ENCODE data around the gene CSNK1G2.
A peak's percentile ranks its signal among the peaks of the same experiment; 100 is the strongest.

The CSNK1G2 gene

DNA sequence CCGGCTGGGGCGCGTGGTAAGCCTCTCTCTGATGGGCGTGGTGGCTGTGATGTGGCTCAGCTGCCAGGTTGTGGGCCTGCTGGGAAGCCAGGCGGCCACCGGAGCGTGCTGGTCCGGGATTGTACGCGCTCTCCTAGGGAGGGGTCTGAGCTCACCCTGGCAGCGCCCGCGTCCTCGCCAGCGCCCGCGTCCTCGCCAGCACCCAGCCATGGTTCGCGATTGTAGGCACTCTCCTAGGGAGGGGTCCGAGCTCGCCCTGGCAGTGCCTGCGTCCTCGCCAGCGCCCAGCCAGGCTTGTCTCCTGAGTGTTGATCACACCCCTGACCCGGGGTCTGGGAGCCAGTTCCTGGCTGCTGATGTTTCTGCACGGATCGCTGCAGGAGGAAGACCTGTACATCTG, 22.0 kb upstream of the CSNK1G2 start:
- DNase-seq (ENCODE audit: low read depth in 2 of 2) = no peak

DNA sequence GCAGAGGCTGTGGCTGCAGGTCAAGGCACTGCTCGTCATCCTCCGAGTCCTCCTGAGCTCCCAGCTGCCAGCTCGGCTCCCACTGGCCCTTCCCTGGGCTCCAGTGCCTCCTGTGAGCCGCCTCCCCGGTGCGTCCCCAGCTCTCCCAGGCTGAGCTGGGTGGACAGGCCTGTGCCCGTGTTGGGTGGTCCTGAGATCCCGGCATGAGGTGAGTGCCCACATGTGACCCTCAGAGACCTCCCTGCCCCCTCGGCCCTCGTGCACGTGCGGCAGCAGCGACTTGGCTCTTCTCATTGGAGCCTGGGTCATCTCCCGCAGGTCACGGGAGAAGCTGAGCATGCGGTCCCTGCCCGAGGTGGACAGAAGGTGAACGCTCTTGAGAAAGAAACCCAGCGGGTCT, 20.3 kb upstream of the CSNK1G2 start:
- DNase-seq (ENCODE audit: low read depth in 2 of 2) = no peak

DNA sequence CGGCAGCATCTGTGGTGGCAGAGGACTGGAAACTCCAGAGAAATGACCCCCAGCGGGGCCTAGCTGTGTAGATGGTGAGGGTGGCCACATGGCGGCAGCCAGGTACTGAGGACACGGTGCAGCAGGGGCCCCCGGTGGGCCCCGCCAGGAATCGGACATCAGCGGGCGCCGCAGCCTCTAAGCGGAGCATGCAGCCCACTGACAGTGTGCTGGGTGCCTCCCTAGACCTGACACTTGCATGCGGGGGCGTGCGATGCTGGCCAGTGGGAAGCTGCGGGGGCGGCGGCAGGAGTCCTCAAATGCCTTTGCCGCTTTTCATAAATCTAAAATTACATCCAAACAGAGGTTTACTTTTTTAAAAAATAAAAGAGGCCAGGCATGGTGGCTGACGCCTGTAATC, 19.6 kb upstream of the CSNK1G2 start:
- no peak for DNase-seq (ENCODE audit: low read depth in 2 of 2)

DNA sequence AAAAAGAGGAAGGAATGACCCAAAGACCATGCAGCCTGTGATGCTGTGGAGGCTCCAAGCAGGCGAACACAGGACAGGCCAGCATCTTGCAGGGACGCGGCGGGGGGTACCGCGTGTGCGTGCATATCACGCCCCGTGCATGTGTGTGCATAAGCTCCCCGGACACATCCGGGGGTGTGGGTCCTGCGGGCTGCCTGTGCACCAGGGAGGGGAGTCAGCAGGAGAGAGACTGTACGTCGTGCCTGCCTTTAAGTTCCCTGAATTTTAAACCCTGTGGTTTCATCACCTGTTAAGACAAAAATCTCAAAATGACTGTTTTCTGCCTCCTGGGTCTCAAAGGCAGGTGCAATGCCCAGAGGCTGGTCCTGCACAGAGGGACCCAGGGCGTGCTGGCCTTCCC, 19.1 kb upstream of the CSNK1G2 start:
- no peak for DNase-seq (ENCODE audit: low read depth in 2 of 2)

DNA sequence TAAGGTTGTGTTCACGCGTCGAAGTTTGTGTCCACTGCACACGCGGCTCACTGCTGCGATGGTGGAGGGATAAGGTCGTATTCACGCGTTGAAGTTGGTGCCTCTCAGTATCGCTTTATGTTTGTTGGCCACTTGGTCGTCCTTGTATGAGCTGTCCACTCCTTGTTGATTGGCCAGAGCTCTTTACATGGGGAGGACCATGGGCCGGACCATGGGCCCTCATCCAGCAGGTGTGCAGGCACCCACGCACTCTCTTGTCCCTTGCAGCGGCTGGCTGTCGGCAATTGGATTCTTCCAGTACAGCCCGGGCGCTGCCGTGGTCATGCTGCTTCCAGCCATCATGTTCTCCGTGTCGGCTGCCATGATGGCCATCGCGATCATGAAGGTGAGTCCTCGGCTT, 18.2 kb upstream of the CSNK1G2 start:
- DNase-seq (ENCODE audit: low read depth in 2 of 2) = no peak

DNA sequence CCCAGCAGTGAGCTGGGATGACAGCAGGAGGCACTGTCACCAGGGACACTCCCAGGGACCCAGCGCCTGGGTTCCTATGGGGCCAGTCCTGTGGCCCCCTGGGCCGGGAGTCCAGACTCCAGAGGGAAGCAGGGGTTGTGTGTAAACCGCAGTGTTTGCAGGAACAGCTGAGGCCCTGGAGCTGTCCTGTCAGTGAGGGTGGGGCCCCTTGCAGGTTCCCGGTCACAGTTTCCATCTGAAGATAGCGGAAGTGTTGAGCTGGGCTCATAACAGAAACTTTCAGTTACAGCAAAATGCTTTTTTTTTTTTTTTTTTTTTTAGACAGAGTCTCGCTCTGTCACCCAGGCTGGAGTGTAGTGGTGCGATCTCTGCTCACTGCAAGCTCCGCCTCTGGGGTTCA, 17.7 kb upstream of the CSNK1G2 start:
- peak in 1 of 2 donors; percentile 30 for DNase-seq (ENCODE audit: low read depth in 2 of 2)

DNA sequence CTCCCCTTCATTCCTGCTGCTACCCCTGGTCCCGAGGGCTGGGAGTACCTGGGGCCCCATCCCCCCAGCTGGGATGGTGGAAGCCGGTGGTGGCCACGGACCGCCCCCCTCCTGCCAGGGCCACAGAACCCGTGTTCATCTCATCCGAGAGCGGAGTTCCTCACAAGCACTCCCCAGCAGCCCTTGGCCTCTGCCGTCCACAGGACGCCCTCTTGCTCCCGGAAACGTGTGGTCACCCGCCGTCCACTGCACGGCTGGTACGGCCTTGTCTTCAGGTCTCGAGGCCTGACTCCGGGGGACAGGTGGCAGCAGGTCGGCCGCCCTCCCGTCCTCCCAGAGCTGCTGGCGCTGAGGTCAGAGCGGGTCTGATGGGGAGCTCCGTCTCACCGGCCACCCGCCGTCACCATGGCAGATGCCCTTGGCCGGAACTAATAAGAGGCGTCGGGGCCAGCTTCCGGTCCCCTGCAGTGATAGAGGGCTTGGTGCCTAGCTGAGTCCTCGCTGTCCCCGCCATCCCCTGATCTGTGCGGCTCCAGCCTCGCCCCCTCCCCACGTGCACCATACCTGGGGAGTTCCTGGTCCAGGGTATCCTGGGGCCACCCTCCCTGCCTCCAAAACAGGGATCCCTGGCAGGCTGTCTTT, 16.5 kb upstream of the CSNK1G2 start:
- no peak for DNase-seq (ENCODE audit: low read depth in 2 of 2)

DNA sequence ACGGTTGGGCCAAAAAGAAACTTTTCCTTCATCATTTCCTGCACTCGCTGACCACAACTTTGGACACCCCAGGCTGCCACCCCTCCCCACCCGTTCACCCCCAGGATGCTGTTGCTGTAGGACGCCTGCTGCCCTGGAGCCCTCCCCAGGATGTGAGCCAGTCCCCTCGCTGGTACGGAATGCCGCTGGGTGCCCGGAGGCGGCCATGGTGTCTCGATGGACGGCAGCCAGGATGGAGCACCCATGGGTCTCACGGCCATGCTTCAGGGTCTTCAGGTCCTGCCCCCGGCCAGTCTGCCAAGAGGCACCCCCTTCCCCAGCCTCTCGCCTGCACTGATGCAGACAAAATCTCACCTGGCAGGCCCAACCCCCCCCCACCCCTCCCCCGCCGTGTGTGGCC, 15.4 kb upstream of the CSNK1G2 start:
- no peak for DNase-seq (ENCODE audit: low read depth in 2 of 2)

DNA sequence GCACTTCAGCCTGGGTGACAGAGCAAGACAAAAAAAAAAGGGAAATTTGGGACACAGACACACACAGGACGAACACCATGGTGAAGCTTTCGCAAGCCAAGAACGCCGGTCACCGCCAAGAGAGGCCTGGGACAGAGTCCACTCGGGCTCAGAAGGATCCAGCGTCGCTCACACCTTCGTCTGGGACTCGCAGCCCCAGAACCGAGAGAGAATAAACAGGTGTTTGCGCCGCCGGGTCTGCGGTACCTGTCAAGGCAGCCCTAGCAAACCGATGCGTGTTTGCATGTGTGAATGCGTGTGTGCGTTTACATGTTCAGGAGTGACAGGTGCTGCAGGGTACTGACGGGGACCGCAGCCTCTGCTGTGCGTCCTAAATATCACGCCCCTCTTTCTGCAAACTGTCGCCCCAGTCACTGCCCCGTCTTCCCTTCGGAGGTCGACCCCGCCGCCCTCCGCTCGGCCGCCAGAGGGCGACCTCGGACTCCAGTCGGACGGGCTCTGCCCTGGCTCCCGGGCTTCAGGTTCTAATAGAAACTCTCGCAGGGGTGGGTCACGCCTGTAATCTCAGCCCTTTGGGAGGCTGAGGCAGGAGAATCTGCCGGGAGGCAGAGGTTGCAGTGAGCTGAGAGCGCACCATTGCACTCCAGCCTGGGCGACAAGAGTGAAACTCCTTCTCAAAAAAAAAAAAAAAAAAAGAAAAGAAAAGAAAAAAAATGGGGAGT, 11.8 kb upstream of the CSNK1G2 start:
- peak; percentile 69 to 79 for DNase-seq (ENCODE audit: low read depth in 2 of 2)

DNA sequence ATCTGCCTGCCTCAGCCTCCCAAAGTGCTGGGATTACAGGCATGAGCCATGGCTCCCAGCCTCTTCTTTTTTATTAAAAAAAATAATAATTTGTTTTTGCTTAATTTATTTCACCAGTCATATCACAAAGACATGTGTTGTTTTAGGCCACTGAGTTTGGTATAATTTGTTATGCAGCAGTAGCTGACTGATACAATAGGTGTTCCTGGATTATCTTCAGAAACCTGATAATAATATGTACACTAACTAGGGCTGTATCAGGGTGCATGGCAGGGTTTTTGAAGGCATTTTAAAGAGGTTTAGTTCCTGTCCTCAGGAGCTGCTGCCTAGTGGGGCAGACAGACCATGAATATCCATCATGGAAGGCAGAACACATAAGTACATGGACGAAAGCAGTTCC, 9.5 kb upstream of the CSNK1G2 start:
- DNase-seq (ENCODE audit: low read depth in 2 of 2) = no peak

DNA sequence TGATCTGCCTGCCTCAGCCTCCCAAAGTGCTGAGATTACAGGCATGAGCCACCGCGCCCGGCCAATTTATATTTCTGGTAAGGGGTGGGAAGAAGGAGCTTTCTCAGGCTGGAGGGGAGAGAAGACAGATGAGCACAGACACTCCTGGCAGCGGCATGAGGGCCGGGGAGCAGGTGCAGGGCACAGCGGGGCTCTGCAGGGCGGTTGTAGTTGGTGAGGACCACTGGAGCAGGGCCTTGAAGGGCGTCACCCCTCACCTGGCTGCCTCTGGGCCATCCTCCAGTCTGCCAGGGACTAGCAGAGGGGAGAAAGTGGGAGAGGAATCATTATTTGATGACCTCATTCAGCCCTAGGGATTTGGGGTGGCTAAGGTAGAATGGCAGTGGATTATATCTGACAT, 8.6 kb upstream of the CSNK1G2 start:
- no peak for DNase-seq (ENCODE audit: low read depth in 2 of 2)

DNA sequence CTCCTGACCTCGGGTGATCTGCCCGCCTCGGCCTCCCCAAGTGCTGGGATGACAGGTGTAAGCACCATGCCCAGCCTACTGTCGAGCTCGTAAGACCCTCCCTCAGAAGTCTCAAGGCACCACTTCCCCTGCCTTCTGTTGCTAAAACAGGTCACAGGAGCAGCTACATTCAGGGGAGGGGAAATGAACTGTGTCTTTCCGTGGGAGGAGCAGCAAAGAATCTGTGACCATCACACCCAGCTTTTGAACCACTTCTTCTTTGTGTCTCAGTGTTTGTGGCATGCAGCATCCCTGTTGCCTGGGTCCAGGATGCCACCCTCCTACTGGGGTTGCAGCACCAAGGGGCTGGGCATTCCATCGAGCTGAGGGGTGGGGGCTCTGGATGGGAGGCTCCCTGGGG, 7.7 kb upstream of the CSNK1G2 start:
- DNase-seq (ENCODE audit: low read depth in 2 of 2) = no peak

DNA sequence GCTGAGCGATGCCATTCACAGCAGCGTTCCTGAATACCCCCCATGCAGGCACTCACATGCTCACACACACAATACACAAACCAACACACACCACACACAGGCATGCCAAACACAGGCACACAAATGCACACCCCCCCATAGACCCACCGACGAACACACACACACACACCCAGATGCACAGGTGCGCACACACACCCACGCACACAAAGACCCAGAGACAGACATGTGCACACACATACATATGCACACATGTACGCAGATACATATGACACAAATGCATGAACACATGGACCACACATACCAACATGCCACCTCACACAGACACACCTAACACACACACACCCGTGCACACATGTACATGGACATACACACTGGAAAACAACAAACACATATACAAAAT, 7.0 kb upstream of the CSNK1G2 start:
- DNase-seq (ENCODE audit: low read depth in 2 of 2) = no peak

DNA sequence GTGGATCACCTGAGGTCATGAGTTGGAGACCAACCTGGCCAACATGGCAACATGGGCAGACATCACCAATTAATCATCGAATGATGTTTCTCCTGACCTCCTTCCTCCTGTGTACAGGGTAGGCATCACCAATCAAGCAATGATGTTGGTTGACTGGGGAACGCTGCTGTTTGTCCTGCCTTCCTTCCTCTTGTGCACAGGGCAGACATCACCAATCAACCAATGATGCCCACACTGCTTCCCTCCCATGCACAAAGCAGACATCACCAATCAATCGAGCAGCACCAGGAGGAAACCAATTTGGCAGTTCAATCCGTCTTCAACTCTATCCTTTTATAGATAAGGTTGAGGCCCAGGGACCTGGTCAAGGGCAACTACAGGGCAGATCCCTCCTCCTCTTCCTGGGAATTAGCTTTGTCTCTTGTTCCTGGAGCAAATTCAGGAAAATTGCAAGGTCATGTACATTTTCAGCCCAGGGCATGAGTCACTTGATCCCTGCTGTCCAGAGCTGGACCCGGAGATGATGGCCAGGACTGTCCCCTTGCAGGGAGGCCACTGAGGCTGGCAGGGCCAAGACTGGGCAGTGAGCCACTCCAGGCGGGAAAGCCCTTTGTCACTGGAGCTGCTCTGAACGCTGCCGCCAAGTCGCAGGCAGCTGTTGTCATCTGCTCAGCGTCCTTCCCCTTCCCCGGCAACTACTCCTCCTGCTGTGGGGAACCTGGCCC, 5.3 kb upstream of the CSNK1G2 start:
- no peak for DNase-seq (ENCODE audit: low read depth in 2 of 2)

DNA sequence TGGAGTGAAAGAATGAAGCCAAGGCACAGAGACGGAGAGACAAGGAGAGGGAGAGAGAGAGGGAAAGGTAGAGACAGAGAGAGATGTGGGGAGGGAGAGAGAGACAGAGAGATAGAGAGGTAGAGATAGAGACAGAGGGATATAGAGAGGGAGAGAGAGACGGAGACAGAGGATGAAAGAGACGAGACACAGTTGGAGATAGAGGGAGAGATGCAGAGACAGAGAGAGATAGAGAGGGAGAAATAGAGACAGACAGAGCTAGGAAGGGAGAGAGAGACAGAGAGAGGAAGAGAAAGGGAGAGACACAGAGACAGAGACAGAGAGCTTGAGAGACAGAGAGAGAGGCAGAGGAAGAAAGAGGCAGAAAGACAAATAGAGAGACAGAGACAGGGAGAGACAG, 4.5 kb upstream of the CSNK1G2 start:
- no peak for DNase-seq (ENCODE audit: low read depth in 2 of 2)

DNA sequence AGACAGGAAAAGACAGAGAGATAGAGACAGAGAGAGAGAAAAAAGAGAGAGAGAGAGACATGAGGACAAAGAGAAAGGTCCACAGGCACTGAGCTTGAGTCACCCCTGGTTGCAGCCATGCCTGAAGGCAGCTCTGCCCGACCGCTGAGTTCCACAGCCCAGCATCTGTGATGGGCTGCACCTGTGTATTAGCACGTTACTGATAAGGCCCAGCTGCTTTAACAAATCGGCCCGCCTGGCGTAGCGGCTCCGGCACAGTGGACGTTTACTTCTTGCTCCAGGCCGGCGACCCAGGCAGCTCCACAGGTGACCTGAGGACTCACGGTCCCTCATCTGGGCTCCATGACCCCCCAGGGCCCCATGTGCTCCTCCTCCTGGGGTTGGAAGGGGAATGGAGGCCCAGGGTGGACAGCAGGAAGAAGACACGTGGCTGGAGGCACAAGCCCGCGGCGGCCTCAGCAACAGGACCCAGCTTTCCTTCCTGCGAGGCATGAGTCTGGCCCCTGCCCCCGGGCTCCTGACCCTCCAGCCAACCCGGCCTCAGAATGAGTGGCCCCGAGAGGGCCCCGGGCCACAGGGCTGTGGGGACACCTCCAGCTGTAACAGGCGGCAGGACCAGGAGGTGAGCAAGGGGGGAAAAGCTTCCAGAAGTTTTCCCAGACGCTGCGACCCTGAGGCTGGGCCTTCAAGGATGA, 3.9 kb upstream of the CSNK1G2 start:
- DNase-seq (ENCODE audit: low read depth in 2 of 2) = no peak

DNA sequence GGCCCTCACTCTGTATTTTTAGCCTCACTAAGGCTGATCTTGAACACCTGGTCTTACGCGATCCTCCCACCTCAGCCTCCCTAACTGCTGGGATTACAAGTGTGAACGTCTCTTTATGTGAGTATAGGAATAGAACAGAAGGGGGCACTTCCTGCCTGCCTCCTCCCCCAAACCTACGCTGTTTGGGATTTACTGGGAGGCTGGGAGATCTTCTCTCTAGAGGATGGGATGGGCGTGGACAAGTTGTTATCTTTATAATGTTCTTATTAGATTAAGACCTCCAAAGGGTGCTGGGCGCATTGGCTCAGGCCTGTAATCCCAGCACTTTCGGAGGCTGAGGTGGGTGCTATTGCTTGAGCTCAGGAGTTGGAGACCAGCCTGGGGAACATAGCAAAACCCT, 2.9 kb upstream of the CSNK1G2 start:
- DNase-seq (ENCODE audit: low read depth in 2 of 2) = no peak

DNA sequence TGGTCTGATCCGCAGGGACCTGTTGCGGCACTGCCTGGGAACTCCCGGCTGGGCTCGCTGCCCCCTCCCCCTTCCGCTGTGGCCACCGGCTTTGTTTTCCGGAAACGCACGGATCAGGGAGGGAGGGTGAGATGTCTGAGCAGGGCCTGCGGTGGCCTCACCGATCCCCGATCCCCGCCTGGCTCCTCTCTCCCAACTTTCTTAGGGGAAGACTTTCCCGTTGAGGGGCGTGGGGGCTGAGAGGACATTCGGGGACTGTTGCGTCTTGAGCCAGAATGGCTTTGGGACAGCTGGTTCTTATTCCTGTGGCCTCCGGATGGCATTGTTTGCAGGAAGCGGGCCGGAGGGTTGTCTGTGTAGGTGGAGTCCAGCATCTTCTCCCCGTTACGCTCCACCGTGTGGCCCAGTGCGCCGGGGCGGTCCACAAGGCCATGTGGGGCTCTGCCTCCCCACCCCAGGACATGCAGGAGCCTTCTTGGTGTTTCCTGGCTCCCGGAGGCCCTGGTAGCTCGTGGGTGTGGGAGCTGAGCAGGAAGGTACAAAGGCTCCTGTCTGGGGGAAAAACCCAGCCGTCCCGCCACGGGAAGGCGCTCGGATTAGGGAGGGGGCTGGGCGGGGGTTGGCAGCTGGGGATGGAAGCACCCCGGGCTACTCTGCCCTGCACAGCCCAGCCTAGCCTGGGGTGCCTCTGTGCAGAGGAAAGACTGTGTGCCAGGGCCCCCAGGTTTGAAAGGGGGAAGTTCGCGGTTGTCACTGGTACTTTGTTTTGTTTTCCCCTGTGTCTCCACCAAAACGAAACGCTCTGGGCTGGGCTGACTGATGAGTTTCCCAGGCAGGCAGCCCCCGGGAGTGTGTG, 1.3 kb downstream of the CSNK1G2 start:
- peak; percentile 41 to 59 for DNase-seq (ENCODE audit: low read depth in 2 of 2)

DNA sequence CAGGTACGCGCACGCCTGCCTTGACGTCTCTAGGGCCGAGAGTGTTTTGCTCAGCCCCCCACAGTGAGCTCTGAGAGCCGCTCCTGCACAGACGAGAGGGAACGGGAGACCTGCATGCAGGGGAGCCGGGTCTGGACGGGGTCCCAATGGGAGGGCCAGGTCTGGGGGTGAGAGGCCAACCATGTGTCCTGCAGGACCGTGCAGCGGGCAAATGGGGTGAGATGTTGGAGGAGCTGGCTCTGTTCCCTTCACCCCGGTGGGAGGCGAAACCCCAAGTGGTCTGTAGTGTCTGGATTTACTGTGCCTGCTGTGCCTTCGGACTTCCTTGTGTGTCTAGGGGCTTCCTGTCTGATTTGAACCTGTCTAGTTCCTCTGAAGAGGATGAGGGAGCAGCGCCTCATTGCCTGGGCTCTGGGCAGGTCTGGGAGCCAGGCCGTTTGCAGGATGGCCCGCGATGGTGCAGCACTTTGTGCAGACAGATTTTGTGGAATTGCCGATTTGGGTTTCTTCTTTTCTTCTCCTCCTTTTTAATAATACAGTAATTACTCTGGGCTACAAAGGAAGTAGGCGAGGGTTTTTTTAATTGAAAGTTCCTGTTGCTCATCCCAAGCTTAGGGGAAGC, 2.1 kb downstream of the CSNK1G2 start:
- DNase-seq (ENCODE audit: low read depth in 2 of 2) = no peak

DNA sequence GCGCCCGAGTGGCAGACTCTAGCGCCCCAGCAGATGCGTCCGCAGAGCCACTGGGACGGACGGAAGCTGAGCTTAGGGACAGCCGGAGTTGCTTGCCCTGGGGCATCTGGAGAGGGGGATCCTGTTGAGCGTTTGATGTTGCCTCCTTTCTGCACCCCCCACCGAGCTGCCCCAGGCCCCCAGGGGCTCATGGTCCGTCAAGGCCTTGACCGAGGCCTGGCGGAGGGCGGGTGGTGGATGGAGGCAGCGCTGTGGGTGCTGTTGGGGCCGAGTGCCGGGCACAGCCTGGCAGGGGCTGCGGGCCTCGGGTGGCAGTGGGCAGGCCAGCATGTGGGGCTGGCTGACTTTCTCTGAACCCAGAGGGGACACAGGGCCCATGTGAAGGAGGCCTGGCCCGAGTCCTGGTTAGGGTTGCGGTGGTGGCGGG, 2.7 kb downstream of the CSNK1G2 start:
- no peak for DNase-seq (ENCODE audit: low read depth in 2 of 2)
